Bone marrow (tissue), 2 donors: ENCODE data around the gene GMPR.

Source experiments
- DNase-seq, 2 donors: peaks; one replicate each; lab custom pipeline; 2025; lab: John Stamatoyannopoulos, UW

The GMPR gene

GRCh38 chr6:16327777-16328325, 89.5 kb downstream of the GMPR start:
- DNase-seq = no peak

GRCh38 chr6:16329233-16329632, 90.8 kb downstream of the GMPR start:
- no peak for DNase-seq

GRCh38 chr6:16331384-16332174, 93.2 kb downstream of the GMPR start:
- peak; percentile 12 to 54 for DNase-seq

- DNase-seq = peak; percentile 38 to 80
Measured at GRCh38 chr6:16332175-16332542, 93.8 kb downstream of the GMPR start.

GRCh38 chr6:16333580-16333979, 95.2 kb downstream of the GMPR start:
- DNase-seq = no peak

- DNase-seq = peak; percentile 14 to 56
Measured at GRCh38 chr6:16334671-16335070, 96.3 kb downstream of the GMPR start.

GRCh38 chr6:16335176-16335575, 96.8 kb downstream of the GMPR start:
- DNase-seq = no peak

GRCh38 chr6:16336056-16336818, 97.8 kb downstream of the GMPR start:
- DNase-seq = no peak

- DNase-seq = no peak
Measured at GRCh38 chr6:16336911-16337294, 98.5 kb downstream of the GMPR start.

GRCh38 chr6:16337295-16337975, 99.0 kb downstream of the GMPR start:
- DNase-seq = no peak

- no peak for DNase-seq
Measured at GRCh38 chr6:16338577-16339264, 100.3 kb downstream of the GMPR start.

- no peak for DNase-seq
Measured at GRCh38 chr6:16339265-16339587, 100.8 kb downstream of the GMPR start.

- DNase-seq = no peak
Measured at GRCh38 chr6:16343593-16343992, 105.2 kb downstream of the GMPR start.

- no peak for DNase-seq
Measured at GRCh38 chr6:16344756-16345155, 106.4 kb downstream of the GMPR start.
